Epithelial cell of esophagus (primary cell): ENCODE measurements around the gene RASL10B.

ENCODE experiments used
- DNase-seq: peaks from one replicate; pipeline ENCODE4 v3.0.0; 2010; ENCODE audit warnings: low read depth
- H3K4me3 ChIP-seq: 2 replicates; pipeline ENCODE4 v1.5.1; 2011; ENCODE audit warnings: mild to moderate bottlenecking, low read length, control low read depth
- CTCF ChIP-seq: IDR thresholded peaks from 2 replicates; pipeline ENCODE4 v1.5.1; 2011; ENCODE audit warnings: low read depth, mild to moderate bottlenecking, low read length, control low read depth, inconsistent platforms; ENCODE audit not compliant: insufficient read depth; ENCODE audit errors: missing control alignments

RASL10B gene

GRCh38 chr17:35732806-35733136, 1.3 kb downstream of the RASL10B start:
- no peak for TF ChIP-seq CTCF
- no peak overlapping the region for H3K4me3 ChIP-seq
- DNase-seq: no peak

- DNase-seq: no peak
- no peak overlapping the region for H3K4me3 ChIP-seq
- no peak for TF ChIP-seq CTCF
These were observed 1.9 kb downstream of the RASL10B start for GRCh38 chr17:35733366-35733765.

- no peak overlapping the region for H3K4me3 ChIP-seq
- no peak for DNase-seq
- no peak for TF ChIP-seq CTCF
These were observed 3.0 kb downstream of the RASL10B start for GRCh38 chr17:35734396-35734795.

GRCh38 chr17:35735036-35735805, 3.8 kb downstream of the RASL10B start:
- DNase-seq: no peak
- no peak for TF ChIP-seq CTCF

GRCh38 chr17:35736236-35736635, 4.8 kb downstream of the RASL10B start:
- H3K4me3 ChIP-seq: no peak overlapping the region
- TF ChIP-seq CTCF: no peak
- DNase-seq: no peak

More at GRCh38 chr17:35735036-35735805, 3.8 kb downstream of the RASL10B start:
- H3K4me3 ChIP-seq: no peak overlapping the region

- no peak for TF ChIP-seq CTCF
- H3K4me3 ChIP-seq: no peak overlapping the region
- no peak for DNase-seq
These were observed 7.2 kb downstream of the RASL10B start for GRCh38 chr17:35738519-35739133.

GRCh38 chr17:35740216-35740615, 8.8 kb downstream of the RASL10B start:
- no peak for DNase-seq
- no peak for TF ChIP-seq CTCF
- H3K4me3 ChIP-seq: no peak overlapping the region
